Stimulated activated naive CD4-positive, alpha-beta T cell treated with Interleukin-2 at 50 U/mL for 16 hours (primary cell): ENCODE measurements around the gene ZNF608.

ENCODE experiments used
- DNase-seq: peaks from one replicate; lab custom pipeline; 2025; lab: John Stamatoyannopoulos, UW

Gene ZNF608

DNA sequence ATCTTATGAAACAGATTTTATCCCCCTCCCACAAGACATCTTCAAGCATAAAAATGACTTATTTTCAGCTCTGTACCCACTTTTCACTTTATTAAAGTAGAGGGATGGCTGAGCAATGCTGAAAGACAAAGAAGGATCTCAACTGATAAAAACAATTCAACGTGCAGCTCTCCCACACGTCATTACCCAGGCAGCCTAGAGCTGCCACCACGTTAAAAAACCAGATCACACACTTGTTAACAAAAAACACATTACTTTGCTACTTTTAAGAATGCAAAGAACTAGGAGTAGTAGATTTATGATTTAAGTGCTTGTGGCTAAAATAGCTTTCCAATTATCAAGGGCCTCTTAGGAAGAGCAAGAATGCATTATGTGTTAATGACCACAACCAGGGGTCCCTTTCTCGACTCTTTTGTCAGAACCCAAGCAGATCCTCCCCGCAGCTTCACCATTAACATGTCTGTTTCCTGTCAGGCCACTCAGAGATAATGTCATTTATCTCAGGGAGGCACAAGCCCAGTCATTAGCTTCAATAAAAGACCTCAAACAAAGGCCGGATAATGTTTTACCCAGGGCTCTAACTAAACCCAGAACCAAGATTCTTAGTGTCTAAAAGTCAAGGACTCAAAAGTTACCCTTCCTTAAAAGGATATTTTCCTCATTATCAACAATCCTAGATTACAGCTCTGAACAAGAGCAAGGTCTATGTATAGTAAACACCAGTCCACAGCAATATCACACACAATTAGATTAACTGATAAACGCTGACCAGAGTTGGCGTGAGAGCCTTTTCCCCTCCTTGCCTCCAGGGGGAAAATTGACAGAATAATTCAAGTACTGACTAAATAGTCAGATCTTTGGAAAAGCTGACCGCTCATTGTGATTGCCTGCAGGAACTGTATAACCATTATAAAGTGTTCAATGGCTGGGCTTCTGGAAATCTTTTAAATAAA, 7.5 kb downstream of the ZNF608 start:
- no peak for DNase-seq

GRCh38 chr5:124737651-124738050, 8.8 kb downstream of the ZNF608 start:
- no peak for DNase-seq

DNA sequence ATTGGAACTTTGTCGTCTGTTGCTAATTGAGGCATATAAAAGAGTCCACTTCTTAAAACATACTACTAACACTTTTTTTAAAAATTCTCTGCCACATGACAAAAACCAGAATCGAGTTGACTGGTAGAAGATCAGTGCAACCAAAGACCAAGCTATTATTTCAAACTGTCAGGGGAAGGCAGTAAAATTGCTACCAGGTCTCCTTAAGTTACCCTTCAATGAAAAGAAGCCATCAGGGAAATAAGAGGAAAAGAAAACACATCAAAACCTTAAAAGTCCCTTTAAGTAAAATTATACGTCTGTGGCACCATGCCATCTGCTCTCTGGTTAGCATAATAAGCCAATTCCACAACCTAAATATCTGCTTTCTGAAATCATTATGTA, 9.6 kb downstream of the ZNF608 start:
- no peak for DNase-seq

GRCh38 chr5:124736082-124736804, 10.2 kb downstream of the ZNF608 start:
- DNase-seq, result no peak

GRCh38 chr5:124735169-124735858, 11.1 kb downstream of the ZNF608 start:
- no peak for DNase-seq

GRCh38 chr5:124734574-124735168, 11.8 kb downstream of the ZNF608 start:
- DNase-seq, result no peak

DNA sequence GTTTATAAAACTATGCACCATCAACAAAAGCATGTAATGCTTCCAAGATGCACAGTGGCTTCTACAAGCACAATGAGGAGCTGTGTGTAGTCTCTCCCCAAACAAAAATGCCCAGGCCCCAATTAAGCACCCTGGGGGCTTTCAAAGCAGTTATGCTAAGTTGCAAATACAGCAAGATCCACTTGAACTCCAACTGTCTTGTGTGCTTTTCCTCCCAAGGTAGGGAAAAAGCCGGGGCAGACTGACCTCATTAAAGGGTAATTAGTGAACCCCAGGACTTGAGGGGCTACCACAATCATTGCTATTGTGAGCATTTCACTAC, 13.1 kb downstream of the ZNF608 start:
- no peak for DNase-seq

DNA sequence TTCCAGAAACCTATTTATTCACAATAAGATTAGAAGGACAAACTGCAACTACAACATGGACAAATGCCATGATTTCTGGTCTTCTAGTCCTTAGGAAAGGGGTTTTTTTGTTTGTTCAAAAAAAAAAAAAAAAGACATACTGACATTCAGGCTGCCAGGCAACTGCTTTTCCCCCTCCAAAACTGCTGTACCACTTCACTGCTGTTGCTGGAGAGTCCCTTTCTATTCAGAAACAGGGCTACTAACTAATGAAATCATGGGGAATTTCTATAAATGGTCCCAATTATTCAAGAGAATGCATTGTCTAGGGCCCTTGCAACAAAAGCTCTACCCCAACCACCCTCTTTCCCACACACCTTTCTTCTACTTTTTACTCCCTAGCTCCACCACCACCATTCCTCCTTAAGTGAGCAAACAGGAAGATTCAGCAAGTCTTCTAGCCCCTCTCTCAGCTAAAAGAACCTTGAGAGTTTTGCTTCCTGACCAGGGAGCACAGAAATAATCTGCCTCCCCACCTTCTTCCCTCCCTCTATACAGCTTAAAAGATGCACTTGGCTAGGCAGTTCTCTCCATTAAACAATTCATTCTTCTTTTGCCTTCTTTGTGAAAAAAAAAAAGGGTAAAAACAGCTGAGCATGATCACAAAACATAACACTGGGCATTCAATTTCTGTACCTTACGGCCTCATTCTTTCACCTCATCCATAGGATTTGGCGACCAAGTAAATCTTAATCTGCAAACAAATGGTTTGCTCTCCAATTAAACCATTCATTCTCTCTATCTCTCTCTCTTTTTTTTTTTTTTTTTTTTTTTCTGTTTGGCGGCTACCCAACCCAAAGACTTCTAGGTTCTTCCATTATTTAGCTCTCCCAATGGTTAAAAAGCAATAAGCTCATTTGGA, 13.8 kb downstream of the ZNF608 start:
- DNase-seq, result no peak

DNA sequence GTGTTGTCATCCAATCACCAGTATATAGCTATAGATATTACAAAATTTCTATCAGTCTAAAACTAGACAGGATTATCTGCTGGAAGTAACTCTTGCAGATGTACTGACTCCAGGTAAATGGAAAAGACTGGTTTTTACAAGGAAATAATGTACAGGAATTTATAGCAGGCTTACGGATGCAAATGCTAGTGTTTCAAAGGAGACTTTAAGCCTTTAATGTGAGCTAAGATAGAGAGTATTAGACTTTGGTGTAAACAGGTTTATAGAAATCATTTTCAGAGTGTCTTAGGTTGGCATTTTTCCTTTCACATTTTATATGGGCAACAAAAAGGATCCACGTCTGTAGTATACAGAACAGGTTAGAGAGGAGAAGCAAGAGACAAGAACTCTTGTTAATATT, 16.1 kb downstream of the ZNF608 start:
- DNase-seq, result no peak

DNA sequence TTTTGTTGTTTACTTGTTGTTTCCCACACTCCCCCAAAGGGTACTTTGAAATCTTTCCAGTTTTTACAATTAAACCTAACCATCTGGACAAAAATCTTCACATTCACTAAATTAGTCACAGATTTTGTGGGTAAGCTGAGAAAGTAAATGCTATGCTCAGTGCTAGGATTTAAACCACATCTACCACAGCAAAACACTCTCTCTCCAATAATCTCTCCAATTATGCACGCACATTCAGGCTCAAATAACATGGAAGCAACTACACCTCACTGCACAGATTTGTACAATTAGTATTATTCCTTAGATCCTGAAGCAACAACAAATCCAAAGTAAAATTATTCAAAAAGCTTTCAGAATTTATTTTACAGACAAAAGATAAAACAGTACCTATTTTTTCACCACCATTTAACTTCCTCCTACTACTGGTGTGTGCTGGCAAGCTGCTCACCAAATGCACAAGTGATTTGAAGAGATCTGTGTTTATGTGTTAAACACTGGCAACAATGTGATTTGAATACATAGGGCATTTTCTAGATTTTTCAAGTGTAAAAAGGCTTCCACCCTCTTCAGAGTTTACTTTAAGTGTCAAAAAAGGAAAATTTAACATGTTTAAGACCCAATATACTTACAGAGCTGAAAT, 16.6 kb downstream of the ZNF608 start:
- DNase-seq, result no peak

GRCh38 chr5:124728968-124729332, 17.5 kb downstream of the ZNF608 start:
- DNase-seq, result no peak

- no peak for DNase-seq
Observed at GRCh38 chr5:124728331-124728967, 18.0 kb downstream of the ZNF608 start.

- no peak for DNase-seq
Observed at GRCh38 chr5:124726631-124727362, 19.6 kb downstream of the ZNF608 start.

DNA sequence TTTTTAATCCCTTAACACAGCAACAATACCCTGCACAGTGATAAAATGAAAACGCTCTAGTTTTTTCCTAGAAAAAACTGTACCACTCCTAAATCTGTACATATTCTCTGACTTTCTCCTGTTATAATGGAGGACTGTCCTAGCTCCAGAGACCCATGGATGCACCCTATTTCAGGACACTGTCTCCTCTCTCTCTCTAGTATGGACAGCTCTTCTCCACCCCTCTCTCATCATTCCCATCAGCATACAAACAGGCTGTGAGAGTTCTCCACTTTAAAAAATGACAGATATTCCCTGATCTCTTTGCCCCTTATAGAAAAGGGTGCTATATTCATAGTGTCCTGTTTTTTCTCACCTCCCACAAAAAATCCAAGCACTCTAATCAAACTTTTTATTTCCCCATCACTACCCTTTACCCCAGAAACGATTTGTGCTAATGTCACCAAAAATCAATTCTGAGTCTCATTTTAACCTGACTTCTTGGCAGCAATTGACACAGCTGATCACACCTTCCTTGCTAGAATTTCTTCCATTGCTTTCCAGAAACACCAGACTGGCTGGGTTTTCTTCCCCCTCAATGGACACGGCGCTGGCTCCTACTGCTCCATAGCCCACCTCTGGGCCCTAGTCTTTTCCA, 20.7 kb downstream of the ZNF608 start:
- DNase-seq, result no peak

DNA sequence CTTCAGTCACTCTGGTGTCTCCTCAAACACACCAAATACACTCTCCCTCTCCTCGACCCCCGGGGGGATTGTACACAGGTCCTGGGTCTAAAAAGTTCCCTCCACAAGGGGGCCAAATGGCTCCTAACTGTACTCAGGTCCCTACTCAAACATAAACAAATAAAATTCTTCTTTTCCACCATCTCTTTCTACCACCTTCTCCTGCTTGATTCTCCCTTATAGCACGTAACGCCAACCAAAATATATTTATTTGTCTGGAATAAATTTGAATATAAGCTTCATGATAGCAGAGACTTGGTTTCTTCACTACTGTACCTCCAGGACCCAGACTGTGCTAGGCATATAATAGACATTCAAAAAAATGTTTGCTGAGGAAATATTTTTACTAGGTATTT, 21.4 kb downstream of the ZNF608 start:
- DNase-seq, result no peak

DNA sequence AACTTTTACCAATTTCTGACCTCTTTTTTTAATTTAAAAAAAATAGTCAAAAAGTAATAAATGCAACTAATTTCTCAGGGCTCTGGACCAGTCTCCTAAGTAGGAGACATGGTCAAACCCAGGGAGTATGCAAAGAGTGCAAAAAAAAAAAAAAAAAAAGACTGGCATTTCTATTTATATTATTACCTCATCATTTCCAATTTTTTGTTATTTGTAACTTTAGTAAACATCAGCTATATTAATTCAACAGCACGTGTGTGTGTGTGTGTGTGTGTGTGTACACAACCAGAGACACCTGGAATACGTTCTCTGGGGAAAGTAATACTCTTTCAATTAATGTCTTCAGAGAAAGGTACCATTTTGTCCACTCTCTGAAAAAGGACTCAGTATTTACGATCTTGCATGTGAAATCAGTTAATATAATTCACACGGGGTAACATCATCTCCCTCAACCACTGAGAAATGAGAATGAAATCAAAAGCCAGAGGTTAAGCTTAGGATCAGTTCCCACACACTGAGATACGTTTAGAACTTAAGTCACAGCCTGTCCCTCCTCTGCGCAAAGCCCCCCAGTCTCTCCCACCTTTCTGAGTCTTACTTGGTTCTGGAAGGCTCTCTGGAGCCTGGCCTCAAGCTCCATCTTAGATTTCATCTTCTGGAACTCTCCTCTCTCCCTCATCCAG, 21.9 kb downstream of the ZNF608 start:
- DNase-seq, result no peak

GRCh38 chr5:124721229-124721735, 25.2 kb downstream of the ZNF608 start:
- DNase-seq, result no peak

- DNase-seq, result no peak
Observed at GRCh38 chr5:124720593-124720992, 25.8 kb downstream of the ZNF608 start.
